CD4-positive, alpha-beta T cell (primary cell): ENCODE data around the gene GPR162. TPM values are rescaled to one million over a fixed set of nuclear protein-coding genes. Genes with fewer than 3 reads are reported as not detected.

ENCODE experiments used
- ATAC-seq: fragments of 200-7000 bp; cut with Tn5 transposase; one replicate; pipeline ENCODE4 v1.10.0; 2022; ENCODE audit warnings: mild to moderate bottlenecking; ENCODE audit not compliant: poor library complexity
- CTCF ChIA-PET: fragments of 350-600 bp; sonication (Branson Sonifier 250); formaldehyde crosslinking; loops from one replicate; lab custom pipeline; 2021; ENCODE audit warnings: antibody characterized with exemption, inconsistent platforms; lab: Charles Lee
- POLR2A ChIA-PET: fragments of 350-600 bp; sonication (Branson Sonifier 250); formaldehyde crosslinking; loops from one replicate; lab custom pipeline; 2021; ENCODE audit warnings: antibody characterized with exemption, inconsistent platforms; lab: Charles Lee
- DNase-seq, 14 experiments: peaks; one replicate each; pipeline ENCODE4 v3.0.0-alpha.2; 2013 to 2020; ENCODE audit warnings: mixed read lengths in 2 of 14
- H3K27ac ChIP-seq, 2 donors: one replicate each; pipeline versions ENCODE4 v1.5.1 to v1.7.0; 2013; ENCODE audit warnings: low read length in 2 of 2, low read depth in 1 of 2, mild to moderate bottlenecking in 1 of 2
- H3K27me3 ChIP-seq, 2 experiments: 1 replicate in 1 of 2; 2 replicates in 1 of 2; pipeline versions ENCODE4 v1.6.1 to v1.7.0; 2013; ENCODE audit warnings: low read length in 2 of 2, control low read depth in 1 of 2, mild to moderate bottlenecking in 1 of 2, moderate library complexity in 1 of 2; ENCODE audit not compliant: insufficient read depth in 2 of 2, control insufficient read depth in 1 of 2
- H3K36me3 ChIP-seq: one replicate; pipeline ENCODE4 v1.6.1; 2013; ENCODE audit warnings: low read length, control low read depth; ENCODE audit not compliant: insufficient read depth
- H3K4me1 ChIP-seq: one replicate; pipeline ENCODE4 v1.6.1; 2013; ENCODE audit warnings: low read length, control low read depth; ENCODE audit not compliant: insufficient read depth
- H3K4me3 ChIP-seq: one replicate; pipeline ENCODE4 v1.5.1; 2013; ENCODE audit warnings: mild to moderate bottlenecking, low read length, moderate library complexity
- H3K9me3 ChIP-seq, 2 experiments: 1 replicate in 1 of 2; 2 replicates in 1 of 2; pipeline versions ENCODE4 v1.6.1 to v1.7.0; 2013; ENCODE audit warnings: low read length in 2 of 2, mild to moderate bottlenecking in 2 of 2, control low read depth in 1 of 2, moderate library complexity in 1 of 2; ENCODE audit not compliant: control insufficient read depth in 1 of 2, insufficient read depth in 1 of 2
- H3K27ac Mint-ChIP-seq: one replicate; pipeline ENCODE4 v1.8.0; 2020; ENCODE audit warnings: mixed read lengths
- H3K27me3 Mint-ChIP-seq: one replicate; pipeline ENCODE4 v1.8.0; 2021; ENCODE audit warnings: mixed read lengths
- H3K36me3 Mint-ChIP-seq: one replicate; pipeline ENCODE4 v1.8.0; 2021; ENCODE audit warnings: low read depth, mixed read lengths
- H3K4me1 Mint-ChIP-seq: one replicate; pipeline ENCODE4 v1.8.0; 2021; ENCODE audit warnings: low read depth, mixed read lengths
- H3K4me3 Mint-ChIP-seq: one replicate; pipeline ENCODE4 v1.8.0; 2020; ENCODE audit warnings: mild to moderate bottlenecking, mixed read lengths
- H3K9me3 Mint-ChIP-seq: one replicate; pipeline ENCODE4 v1.8.0; 2020; ENCODE audit warnings: mixed read lengths
- intact Hi-C, 2 experiments: fragments of 100-400 bp; cut with DNase I in 1 of 2; cut with micrococcal nuclease in 1 of 2; formaldehyde crosslinking; loops; one replicate each; pipeline versions ENCODE4 v1.15.1 to v1.9.0; 2023 to 2025; cut with DNase I, micrococcal nuclease
- total RNA-seq, 174 experiments: library from RNA in 2 of 174; stranded (reverse) in 2 of 174; gene quantifications; one replicate each; pipeline ENCODE4 v1.2.3 and lab custom pipeline; 2021 to 2026
- TF ChIP-seq, protein P1 (sequence below): fragments of 200-600 bp; IDR thresholded peaks from one replicate; pipeline ENCODE4 v1.8.0; 2022; ENCODE audit warnings: antibody characterized with exemption, mild to moderate bottlenecking

GPR162 gene
- total RNA-seq, 2 experiments from 2014 or later, result not detected

DNA sequence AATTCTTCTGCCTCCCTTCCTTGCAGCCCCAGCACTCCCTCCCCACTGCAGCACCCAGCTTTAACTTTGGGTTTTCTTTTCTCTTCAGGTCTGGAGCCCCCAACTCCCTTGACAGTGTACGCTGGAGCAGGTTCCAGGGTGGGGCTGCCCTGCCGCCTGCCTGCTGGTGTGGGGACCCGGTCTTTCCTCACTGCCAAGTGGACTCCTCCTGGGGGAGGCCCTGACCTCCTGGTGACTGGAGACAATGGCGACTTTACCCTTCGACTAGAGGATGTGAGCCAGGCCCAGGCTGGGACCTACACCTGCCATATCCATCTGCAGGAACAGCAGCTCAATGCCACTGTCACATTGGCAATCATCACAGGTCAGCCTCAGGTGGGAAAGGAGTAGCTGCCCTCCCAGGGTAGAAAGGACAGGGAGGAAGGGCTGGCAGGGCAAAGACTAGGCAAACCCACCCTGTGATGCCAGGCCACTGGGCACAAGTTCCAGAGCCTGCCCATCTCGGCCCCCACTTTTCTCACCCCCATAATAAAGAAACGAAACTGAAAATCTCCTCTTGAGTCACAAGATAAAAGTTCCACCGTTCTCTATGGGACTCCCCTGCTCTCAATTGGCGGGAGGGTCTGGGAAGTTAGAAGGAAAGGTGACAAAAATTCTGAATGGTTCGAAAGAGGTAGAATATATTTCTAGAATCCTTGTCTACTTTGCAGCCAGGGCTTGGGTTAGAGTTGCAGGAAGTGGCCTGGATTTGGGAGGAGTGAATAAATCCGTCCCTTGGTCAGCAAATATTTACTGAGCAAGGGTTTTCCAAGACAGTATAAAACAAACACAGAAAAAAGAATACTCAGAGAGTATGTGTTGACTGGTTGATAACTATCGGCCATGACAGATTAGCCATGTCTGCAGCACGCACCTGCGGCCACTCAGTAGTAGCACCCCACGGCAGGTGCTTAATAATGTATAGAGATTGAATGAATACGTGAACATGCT is 46.1 kb upstream of the GPR162 start:
- peak overlapping the region; percentile 86 for H3K4me3 Mint-ChIP-seq
- peak overlapping the region; percentile 70 for H3K27ac Mint-ChIP-seq
- TF ChIP-seq, protein P1, sequence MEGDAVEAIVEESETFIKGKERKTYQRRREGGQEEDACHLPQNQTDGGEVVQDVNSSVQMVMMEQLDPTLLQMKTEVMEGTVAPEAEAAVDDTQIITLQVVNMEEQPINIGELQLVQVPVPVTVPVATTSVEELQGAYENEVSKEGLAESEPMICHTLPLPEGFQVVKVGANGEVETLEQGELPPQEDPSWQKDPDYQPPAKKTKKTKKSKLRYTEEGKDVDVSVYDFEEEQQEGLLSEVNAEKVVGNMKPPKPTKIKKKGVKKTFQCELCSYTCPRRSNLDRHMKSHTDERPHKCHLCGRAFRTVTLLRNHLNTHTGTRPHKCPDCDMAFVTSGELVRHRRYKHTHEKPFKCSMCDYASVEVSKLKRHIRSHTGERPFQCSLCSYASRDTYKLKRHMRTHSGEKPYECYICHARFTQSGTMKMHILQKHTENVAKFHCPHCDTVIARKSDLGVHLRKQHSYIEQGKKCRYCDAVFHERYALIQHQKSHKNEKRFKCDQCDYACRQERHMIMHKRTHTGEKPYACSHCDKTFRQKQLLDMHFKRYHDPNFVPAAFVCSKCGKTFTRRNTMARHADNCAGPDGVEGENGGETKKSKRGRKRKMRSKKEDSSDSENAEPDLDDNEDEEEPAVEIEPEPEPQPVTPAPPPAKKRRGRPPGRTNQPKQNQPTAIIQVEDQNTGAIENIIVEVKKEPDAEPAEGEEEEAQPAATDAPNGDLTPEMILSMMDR, result no peak
- Histone ChIP-seq H3K27ac (no peak overlapping the region), H3K9me3 (no peaks in the 10 kb centered on the region), H3K4me3 (no peak overlapping the region), H3K4me1 (peaks cover 75% of the 10 kb centered on the region), H3K36me3 (no peaks in the 10 kb centered on the region), H3K27me3 (peaks cover 8 to 17% of the 10 kb centered on the region in 2 experiments)
- H3K9me3 Mint-ChIP-seq, result no peaks in the 10 kb centered on the region
- no peak for ATAC-seq
- H3K36me3 Mint-ChIP-seq, result no peaks in the 10 kb centered on the region
- H3K4me1 Mint-ChIP-seq, result peaks cover 66% of the 10 kb centered on the region
- ChIA-PET CTCF (interaction anchor here (0.9 to 2.2 kb wide), 3 partner anchors 9 to 16 kb away, joined by 3 to 11 read pairs (median 4); partner anchors contain the start of gene PTMS), POLR2A (interaction anchor here (0.8 to 4.0 kb wide), 4 partner anchors 8 to 169 kb away, joined by 3 to 15 read pairs (median 4); partner anchors contain the start of gene CD4)
- H3K27me3 Mint-ChIP-seq, result peaks cover 40% of the 10 kb centered on the region
- intact Hi-C loops, result no loop called here
- DNase-seq, result peak in 1 of 14 experiments; percentile 49

DNA sequence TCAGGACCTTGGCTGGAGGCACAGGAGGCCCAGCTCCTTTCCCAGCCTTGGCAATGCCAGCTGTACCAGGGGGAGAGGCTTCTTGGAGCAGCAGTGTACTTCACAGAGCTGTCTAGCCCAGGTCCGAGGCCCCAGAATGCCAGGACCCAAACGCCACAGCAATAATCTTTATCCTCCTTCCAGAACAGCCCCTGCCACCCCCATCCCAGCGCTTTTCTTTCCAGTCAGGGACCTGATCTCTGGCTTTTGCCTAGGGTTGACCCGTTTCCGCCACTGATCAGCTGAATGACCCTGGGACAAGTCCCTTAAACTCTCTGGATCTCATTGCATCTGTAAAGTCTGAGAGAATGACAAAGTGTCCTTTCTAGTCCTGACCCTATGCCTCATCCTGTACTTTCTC is 44.2 kb upstream of the GPR162 start:
- peaks cover 8 to 16% of the 10 kb centered on the region in 2 experiments for H3K27me3 ChIP-seq
- peaks cover 27% of the 10 kb centered on the region for H3K27me3 Mint-ChIP-seq
- no peaks in the 10 kb centered on the region for H3K9me3 Mint-ChIP-seq
- ChIA-PET CTCF (interaction anchor here (0.7 to 2.5 kb wide), 3 partner anchors 11 to 24 kb away, joined by 3 to 17 read pairs (median 11); partner anchors contain the start of genes MLF2 and PTMS), POLR2A (interaction anchor here (1.7 to 3.7 kb wide), 3 partner anchors 11 to 24 kb away, joined by 7 to 24 read pairs (median 9); partner anchors contain the start of genes CD4, MLF2 and PTMS)
- no peak for ATAC-seq
- peaks cover 68% of the 10 kb centered on the region for H3K4me1 ChIP-seq
- H3K4me3 ChIP-seq, result no peak overlapping the region
- intact Hi-C loops, result no loop called here
- no peak overlapping the region for H3K27ac Mint-ChIP-seq
- peaks cover 56% of the 10 kb centered on the region for H3K4me1 Mint-ChIP-seq
- H3K36me3 Mint-ChIP-seq, result no peaks in the 10 kb centered on the region
- no peaks in the 10 kb centered on the region for H3K36me3 ChIP-seq
- no peak for DNase-seq
- H3K27ac ChIP-seq, result no peak overlapping the region
- H3K9me3 ChIP-seq, result no peaks in the 10 kb centered on the region
- TF ChIP-seq, protein P1, result no peak
- H3K4me3 Mint-ChIP-seq, result no peak overlapping the region

DNA sequence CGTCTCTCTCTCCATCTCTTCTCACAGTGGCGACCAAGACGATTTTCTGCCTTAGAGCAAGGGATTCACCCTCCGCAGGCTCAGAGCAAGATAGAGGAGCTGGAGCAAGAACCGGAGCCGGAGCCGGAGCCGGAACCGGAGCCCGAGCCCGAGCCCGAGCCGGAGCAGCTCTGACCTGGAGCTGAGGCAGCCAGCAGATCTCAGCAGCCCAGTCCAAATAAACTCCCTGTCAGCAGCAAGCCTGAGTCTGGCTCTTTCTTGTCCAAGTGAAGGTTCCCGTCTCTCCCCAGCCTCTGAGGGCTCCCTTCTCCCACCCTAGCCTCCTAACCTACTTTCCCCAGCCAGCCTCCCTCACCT is 43.4 kb upstream of the GPR162 start:
- no peaks in the 10 kb centered on the region for H3K9me3 Mint-ChIP-seq
- no peak overlapping the region for H3K27ac ChIP-seq
- H3K27ac Mint-ChIP-seq, result peak overlapping the region; percentile 77
- ChIA-PET POLR2A (interaction anchor here (0.7 to 3.7 kb wide), 6 partner anchors 11 to 74 kb away, joined by 3 to 24 read pairs (median 7); partner anchors contain the start of genes CD4, COPS7A, MLF2 and PTMS), CTCF (interaction anchor here (0.6 to 2.5 kb wide), 6 partner anchors 12 to 95 kb away, joined by 3 to 17 read pairs (median 4); partner anchors contain the start of genes MLF2, PTMS and SPSB2)
- H3K4me3 Mint-ChIP-seq, result peak overlapping the region; percentile 85
- H3K4me1 Mint-ChIP-seq, result peaks cover 55% of the 10 kb centered on the region
- DNase-seq (no peak), ATAC-seq (no peak)
- H3K9me3 ChIP-seq, result no peaks in the 10 kb centered on the region
- intact Hi-C loops, result loop anchor here (1.0 to 2.0 kb wide), 2 partner anchors 25 to 161 kb away; partner anchors contain the start of gene MLF2 (in 1 of the 2)
- H3K27me3 Mint-ChIP-seq, result peaks cover 22% of the 10 kb centered on the region
- H3K36me3 ChIP-seq, result no peaks in the 10 kb centered on the region
- H3K4me3 ChIP-seq, result peak overlapping the region; percentile 59
- H3K4me1 ChIP-seq, result peaks cover 68% of the 10 kb centered on the region
- TF ChIP-seq, protein P1, result no peak
- H3K36me3 Mint-ChIP-seq, result no peaks in the 10 kb centered on the region
- peaks cover 1 to 10% of the 10 kb centered on the region in 2 experiments for H3K27me3 ChIP-seq
